GM18511 (cell line): ENCODE data around the gene ADSS1.
A peak's percentile ranks its signal among the peaks of the same experiment; 100 is the strongest.

Experiments used
- ATAC-seq: cut with Tn5 transposase; IDR thresholded peaks from one replicate; pipeline ENCODE4 v1.9.1; 2021; ENCODE audit warnings: mild to moderate bottlenecking, moderate library complexity; ENCODE audit not compliant: unreplicated experiment

ADSS1 gene

GRCh38 chr14:104723651-104724406, at the start of gene ADSS1:
ADSS1 (plus strand) TSS chr14:104724229; CDS start chr14:104724271, 42 bp downstream.
- peak; percentile 77 for ATAC-seq

DNA sequence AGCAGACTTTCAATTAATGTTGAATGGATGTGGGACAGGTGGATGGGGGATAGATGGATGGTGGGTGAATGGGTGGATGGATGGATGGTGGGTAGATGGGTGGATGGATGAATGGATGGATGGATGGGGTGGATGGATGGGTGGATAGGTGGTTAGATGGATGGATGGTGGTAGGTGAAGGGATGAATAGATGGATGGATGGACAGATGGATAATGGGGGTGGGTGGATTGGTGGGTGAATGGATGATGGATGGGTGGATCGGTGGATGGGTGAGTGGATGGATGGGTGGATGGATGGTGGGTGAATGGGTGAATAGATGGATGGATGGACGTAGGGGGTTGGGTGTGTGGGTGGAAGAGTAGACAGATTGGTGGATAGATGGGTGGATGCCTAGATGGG, 48.6 kb upstream of the ADSS1 start:
- no peak for ATAC-seq

GRCh38 chr14:104676130-104676693, 47.8 kb upstream of the ADSS1 start:
- ATAC-seq = no peak

DNA sequence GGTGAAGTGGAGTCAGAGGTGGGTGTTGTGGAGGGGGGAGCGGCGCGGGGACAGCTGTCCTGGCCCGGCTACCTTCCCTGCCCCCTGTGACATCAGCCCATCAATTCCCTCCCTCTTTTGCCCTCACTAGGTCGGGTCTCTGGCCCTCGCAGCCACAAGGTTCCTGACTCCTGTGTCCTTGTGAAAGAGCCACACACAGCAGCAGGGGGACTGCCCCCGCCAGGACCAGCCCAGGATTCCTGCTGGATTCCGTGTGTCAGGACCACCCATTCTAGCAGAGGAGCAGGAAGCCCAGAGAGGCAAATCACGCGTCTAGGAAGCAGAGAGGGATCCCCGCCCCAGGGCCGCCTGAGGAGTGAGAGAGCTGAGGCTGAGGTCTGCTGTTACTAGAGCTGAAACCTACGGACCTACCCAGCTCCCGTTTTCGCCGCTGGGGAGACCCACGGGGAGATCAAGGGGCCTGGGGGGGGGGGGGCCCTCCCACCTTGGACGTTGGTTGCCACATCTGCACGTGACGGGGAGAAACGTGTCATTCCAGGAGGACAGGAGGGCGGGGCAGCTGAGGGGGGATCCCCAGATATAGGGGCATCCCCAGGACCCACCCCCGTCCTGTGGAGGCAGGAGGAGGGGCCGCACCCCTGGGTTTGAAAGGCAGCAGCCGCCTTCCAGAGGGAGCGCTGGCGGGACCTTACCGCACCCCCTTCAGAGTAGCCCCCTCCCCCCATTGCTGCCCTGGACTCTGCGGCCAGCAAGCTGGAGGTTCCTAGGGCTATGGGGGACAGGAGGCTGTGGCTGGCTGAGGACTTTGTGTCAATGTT, 47.1 kb upstream of the ADSS1 start:
- peak; percentile 22 for ATAC-seq

DNA sequence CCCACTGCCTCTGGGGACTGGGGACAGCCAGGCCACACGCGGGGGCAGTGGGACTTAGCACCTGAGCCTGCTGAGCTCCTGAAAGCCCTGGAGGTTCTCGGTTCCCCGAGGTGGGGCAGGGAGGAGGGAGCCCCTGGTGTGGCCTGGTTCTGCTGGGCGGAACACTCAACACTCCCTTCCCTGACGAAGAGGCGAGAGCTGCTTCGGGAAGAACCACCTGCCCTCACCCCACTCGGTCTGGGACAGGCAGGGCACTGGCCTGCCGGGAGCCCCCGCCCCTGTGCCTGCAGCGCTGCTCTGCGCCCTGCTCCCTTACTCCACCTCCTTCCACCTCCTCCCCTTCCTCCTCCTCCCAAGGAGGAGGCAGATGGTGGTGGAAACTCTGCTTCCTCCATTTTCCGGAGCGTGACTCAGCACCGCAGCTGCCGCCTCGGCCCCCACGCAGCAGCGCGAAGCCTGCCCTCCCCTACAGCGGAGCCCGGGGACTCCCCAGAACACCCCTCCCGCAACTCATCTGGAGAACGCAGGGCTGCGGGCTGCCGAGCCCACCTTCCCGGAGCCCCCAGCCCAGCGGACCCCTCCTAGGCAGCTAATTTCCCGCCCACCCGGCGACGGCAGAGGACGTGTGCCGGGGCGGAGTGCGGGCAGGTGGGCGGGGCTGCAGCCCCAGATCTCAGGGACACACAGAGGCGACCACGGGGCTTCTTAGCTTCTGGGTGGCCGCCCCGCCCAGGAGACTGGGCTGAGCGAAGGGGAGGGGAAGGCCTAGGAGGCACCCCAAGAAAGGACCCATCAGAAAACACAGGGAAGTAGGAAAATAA, 46.3 kb upstream of the ADSS1 start:
- ATAC-seq = peak; percentile 63

GRCh38 chr14:104678346-104678745, 45.7 kb upstream of the ADSS1 start:
- peak; percentile 1 for ATAC-seq

GRCh38 chr14:104678901-104679705, 44.9 kb upstream of the ADSS1 start:
- no peak for ATAC-seq

DNA sequence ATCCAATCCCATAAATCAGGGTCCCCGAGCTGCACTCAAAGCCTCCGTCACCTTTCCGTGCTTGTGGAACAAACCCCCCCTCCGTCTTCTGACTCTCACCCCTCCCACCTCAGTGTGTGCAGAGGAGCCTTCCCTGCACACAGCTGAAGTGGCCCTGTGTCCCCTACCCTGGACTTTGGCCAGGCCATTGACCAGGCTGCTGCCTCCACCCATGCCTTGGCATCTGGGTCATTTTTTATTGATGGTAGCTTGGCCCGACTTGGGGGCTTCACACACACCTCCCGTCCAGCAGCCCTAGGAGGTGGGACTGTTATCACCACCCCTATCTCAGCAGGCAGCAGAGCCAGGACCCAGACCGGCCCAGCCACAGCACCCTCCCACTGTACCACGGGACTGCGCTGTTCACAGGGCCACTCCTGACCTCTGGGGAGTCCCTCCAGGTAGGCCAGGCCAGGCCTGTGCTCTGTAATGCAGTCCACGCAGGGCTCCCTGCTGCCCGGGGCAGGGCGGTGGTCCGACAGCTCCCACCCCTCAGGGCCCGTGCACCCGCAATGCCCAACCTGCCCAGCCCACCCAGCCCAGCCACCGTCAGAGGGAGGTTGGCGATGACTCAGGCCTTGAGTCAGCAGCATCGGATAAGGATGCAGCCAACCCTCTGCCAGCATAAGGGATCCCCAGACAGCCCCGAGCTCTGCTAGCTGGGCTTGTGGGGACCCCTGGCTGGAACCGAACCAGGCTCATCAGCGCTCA, 43.8 kb upstream of the ADSS1 start:
- ATAC-seq = no peak

GRCh38 chr14:104680806-104681688, 43.0 kb upstream of the ADSS1 start:
- no peak for ATAC-seq

GRCh38 chr14:104681689-104682074, 42.3 kb upstream of the ADSS1 start:
- no peak for ATAC-seq

DNA sequence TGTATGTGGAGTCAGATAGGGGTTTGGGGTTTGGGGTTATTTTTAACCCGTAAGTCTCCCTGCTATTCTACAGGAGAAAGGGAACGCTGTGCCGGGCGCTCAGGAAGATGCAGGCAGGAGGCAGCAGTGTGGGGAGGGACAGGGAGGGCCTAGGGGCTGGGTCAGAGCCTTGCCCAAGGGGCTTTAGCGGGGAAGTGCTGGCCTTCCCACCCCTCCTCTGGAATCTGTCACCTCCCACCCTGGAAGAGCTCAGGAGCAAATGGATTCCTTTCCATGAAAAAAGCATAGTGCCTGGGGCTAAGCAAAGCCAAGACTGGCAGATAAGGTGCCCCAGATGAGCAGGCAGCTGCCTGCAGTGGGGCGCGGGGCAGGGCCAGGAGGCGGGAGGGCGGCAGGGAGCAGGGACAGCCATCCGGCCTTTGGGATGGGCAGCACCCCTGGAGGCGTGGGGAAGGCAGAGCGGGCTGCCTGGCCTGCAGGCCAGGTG, 41.9 kb upstream of the ADSS1 start:
- no peak for ATAC-seq

- ATAC-seq = no peak
These were observed 40.2 kb upstream of the ADSS1 start for GRCh38 chr14:104683653-104684448.

DNA sequence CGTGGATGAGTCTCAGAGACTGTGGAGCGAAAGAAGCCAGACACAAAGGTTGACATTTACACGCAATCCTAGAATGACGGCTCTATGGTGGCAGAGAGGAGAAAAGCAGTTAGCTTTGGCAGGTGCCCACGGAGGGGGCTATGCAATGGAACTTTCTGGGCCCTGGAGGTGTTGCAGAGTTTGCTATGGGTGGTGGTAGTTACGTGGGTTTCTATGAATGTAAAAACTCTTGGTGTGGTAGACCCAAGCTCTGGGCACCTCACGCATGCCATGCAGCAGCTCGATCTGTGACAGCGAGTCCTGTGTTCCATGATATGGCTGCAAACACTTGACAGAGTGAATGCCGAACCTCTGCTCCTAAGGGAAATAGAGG, 39.6 kb upstream of the ADSS1 start:
- ATAC-seq = no peak

GRCh38 chr14:104685216-104685997, 38.6 kb upstream of the ADSS1 start:
- ATAC-seq = no peak

GRCh38 chr14:104685998-104686610, 37.9 kb upstream of the ADSS1 start:
- no peak for ATAC-seq
